Stimulated activated CD4-positive, alpha-beta T cell treated with anti-CD3 and anti-CD28 coated beads, TNF-alpha, amount 100 ng/mL, for 1 hour (primary cell): ENCODE data around the gene POU2AF3.
"Not testable (repeated sequence)": the region's sequence is repeated elsewhere in the genome, so short reads cannot be mapped to it uniquely, and the experiment has no call there.

Experiments used
- DNase-seq, 3 donors: peaks; one replicate each; pipeline ENCODE4 v3.0.0-alpha.2; 2020; ENCODE audit warnings: low read depth in 3 of 3, low spot score in 1 of 3

Gene POU2AF3

GRCh38 chr11:111300569-111300968 is 2.2 kb downstream of the POU2AF3 start:
- no peak for DNase-seq

- DNase-seq: no peak
Measured at GRCh38 chr11:111301004-111301841, 2.9 kb downstream of the POU2AF3 start.

- DNase-seq: no peak
Measured at GRCh38 chr11:111301842-111302118, 3.4 kb downstream of the POU2AF3 start.

GRCh38 chr11:111302298-111302697 is 4.0 kb downstream of the POU2AF3 start:
- no peak for DNase-seq

- no peak for DNase-seq
Measured at GRCh38 chr11:111303461-111303860, 5.1 kb downstream of the POU2AF3 start.

GRCh38 chr11:111305162-111305802 is 6.9 kb downstream of the POU2AF3 start:
- DNase-seq: no peak

GRCh38 chr11:111305876-111306275 is 7.5 kb downstream of the POU2AF3 start:
- no peak for DNase-seq

- no peak for DNase-seq
Measured at GRCh38 chr11:111306321-111306720, 8.0 kb downstream of the POU2AF3 start.

- DNase-seq: no peak
Measured at GRCh38 chr11:111307472-111308108, 9.2 kb downstream of the POU2AF3 start.

- no peak for DNase-seq
Measured at GRCh38 chr11:111308140-111308539, 9.8 kb downstream of the POU2AF3 start.

GRCh38 chr11:111309215-111309915 is 11.0 kb downstream of the POU2AF3 start:
- DNase-seq: no peak

- DNase-seq: no peak
Measured at GRCh38 chr11:111310088-111310487, 11.7 kb downstream of the POU2AF3 start.

GRCh38 chr11:111310723-111311122 is 12.4 kb downstream of the POU2AF3 start:
- DNase-seq: no peak

GRCh38 chr11:111312076-111312475 is 13.7 kb downstream of the POU2AF3 start:
- DNase-seq: no peak

- no peak for DNase-seq
Measured at GRCh38 chr11:111319296-111319695, 20.9 kb downstream of the POU2AF3 start.

GRCh38 chr11:111320199-111320598 is 21.9 kb downstream of the POU2AF3 start:
- not testable (repeated sequence) for DNase-seq

GRCh38 chr11:111320728-111321568 is 22.6 kb downstream of the POU2AF3 start:
- DNase-seq: no peak

- DNase-seq: no peak
Measured at GRCh38 chr11:111322534-111322933, 24.2 kb downstream of the POU2AF3 start.

GRCh38 chr11:111324277-111324720 is 26.0 kb downstream of the POU2AF3 start:
- DNase-seq: no peak

GRCh38 chr11:111325259-111325658 is 26.9 kb downstream of the POU2AF3 start:
- DNase-seq: no peak

GRCh38 chr11:111326824-111327223 is 28.5 kb downstream of the POU2AF3 start:
- no peak for DNase-seq
